ENCODE measurements around the gene WDR74.

Gene WDR74

GRCh38 chr11:62805076-62805892 is 34.1 kb downstream of the WDR74 start, which contains the start of gene NXF1:
NXF1 (minus strand) TSS chr11:62805440; CDS start chr11:62805356, 84 bp downstream.
- peak within 1 kb of the TSS; percentile 94 for H3K4me3 Mint-ChIP-seq
- H3K36me3 Mint-ChIP-seq (ENCODE audit: low read depth): peaks cover 41% of the 10 kb centered on the region
- DNase-seq (ENCODE audit: low spot score): peak; percentile 97
- no peaks in the 10 kb centered on the region for H3K27me3 Mint-ChIP-seq (ENCODE audit: low read depth)
- no peaks in the 10 kb centered on the region for H3K9me3 Mint-ChIP-seq
- H3K27ac Mint-ChIP-seq: peak within 1 kb of the TSS; percentile 99
- H3K4me1 Mint-ChIP-seq (ENCODE audit: low read depth): peaks cover 20% of the 10 kb centered on the region

GRCh38 chr11:62804310-62805075 is 34.9 kb downstream of the WDR74 start:
- H3K27ac Mint-ChIP-seq: peak overlapping the region; percentile 91
- H3K9me3 Mint-ChIP-seq: no peaks in the 10 kb centered on the region
- peaks cover 46% of the 10 kb centered on the region for H3K36me3 Mint-ChIP-seq (ENCODE audit: low read depth)
- peaks cover 20% of the 10 kb centered on the region for H3K4me1 Mint-ChIP-seq (ENCODE audit: low read depth)
- no peaks in the 10 kb centered on the region for H3K27me3 Mint-ChIP-seq (ENCODE audit: low read depth)
- DNase-seq (ENCODE audit: low spot score): no peak
- peak overlapping the region; percentile 94 for H3K4me3 Mint-ChIP-seq

- no peak overlapping the region for H3K27ac Mint-ChIP-seq
- H3K4me3 Mint-ChIP-seq: no peak overlapping the region
- no peaks in the 10 kb centered on the region for H3K27me3 Mint-ChIP-seq (ENCODE audit: low read depth)
Measured at GRCh38 chr11:62801071-62801470, 38.3 kb downstream of the WDR74 start.

GRCh38 chr11:62799486-62799885 is 39.9 kb downstream of the WDR74 start:
- Mint-ChIP-seq H3K27ac (no peak overlapping the region), H3K27me3 (ENCODE audit: low read depth) (no peaks in the 10 kb centered on the region), H3K4me1 (ENCODE audit: low read depth) (peaks cover 15% of the 10 kb centered on the region), H3K4me3 (no peak overlapping the region), H3K36me3 (ENCODE audit: low read depth) (peaks cover 82% of the 10 kb centered on the region), H3K9me3 (no peaks in the 10 kb centered on the region)
- no peak for DNase-seq (ENCODE audit: low spot score)

More at GRCh38 chr11:62801071-62801470, 38.3 kb downstream of the WDR74 start:
- H3K9me3 Mint-ChIP-seq: no peaks in the 10 kb centered on the region
- DNase-seq (ENCODE audit: low spot score): no peak
- H3K36me3 Mint-ChIP-seq (ENCODE audit: low read depth): peaks cover 72% of the 10 kb centered on the region
- peaks cover 14% of the 10 kb centered on the region for H3K4me1 Mint-ChIP-seq (ENCODE audit: low read depth)

GRCh38 chr11:62796281-62796680 is 43.1 kb downstream of the WDR74 start:
- DNase-seq (ENCODE audit: low spot score): no peak
- no peak overlapping the region for H3K27ac Mint-ChIP-seq
- H3K36me3 Mint-ChIP-seq (ENCODE audit: low read depth): peaks cover 74% of the 10 kb centered on the region
- peaks cover 11% of the 10 kb centered on the region for H3K4me1 Mint-ChIP-seq (ENCODE audit: low read depth)
- H3K4me3 Mint-ChIP-seq: no peak overlapping the region
- no peaks in the 10 kb centered on the region for H3K27me3 Mint-ChIP-seq (ENCODE audit: low read depth)
- no peaks in the 10 kb centered on the region for H3K9me3 Mint-ChIP-seq

GRCh38 chr11:62794201-62794775 is 45.1 kb downstream of the WDR74 start:
- Mint-ChIP-seq H3K4me1 (ENCODE audit: low read depth) (peaks cover 23% of the 10 kb centered on the region), H3K9me3 (no peaks in the 10 kb centered on the region), H3K4me3 (no peak overlapping the region), H3K27ac (no peak overlapping the region), H3K36me3 (ENCODE audit: low read depth) (peaks cover 76% of the 10 kb centered on the region), H3K27me3 (ENCODE audit: low read depth) (no peaks in the 10 kb centered on the region)
- DNase-seq (ENCODE audit: low spot score): no peak

GRCh38 chr11:62792202-62792575 is 47.2 kb downstream of the WDR74 start:
- H3K4me1 Mint-ChIP-seq (ENCODE audit: low read depth): peaks cover 38% of the 10 kb centered on the region
- no peak for DNase-seq (ENCODE audit: low spot score)
- H3K9me3 Mint-ChIP-seq: no peaks in the 10 kb centered on the region
- H3K4me3 Mint-ChIP-seq: peak overlapping the region; percentile 91
- H3K27ac Mint-ChIP-seq: peak overlapping the region; percentile 91
- H3K27me3 Mint-ChIP-seq (ENCODE audit: low read depth): no peaks in the 10 kb centered on the region
- H3K36me3 Mint-ChIP-seq (ENCODE audit: low read depth): peaks cover 63% of the 10 kb centered on the region

GRCh38 chr11:62791501-62792201 is 47.7 kb downstream of the WDR74 start, which contains the start of gene TMEM223:
TMEM223 (minus strand) TSS chr11:62792006; CDS start chr11:62791994, 12 bp downstream.
- peaks cover 60% of the 10 kb centered on the region for H3K36me3 Mint-ChIP-seq (ENCODE audit: low read depth)

GRCh38 chr11:62789576-62789975 is 49.8 kb downstream of the WDR74 start:
- Mint-ChIP-seq H3K4me3 (peak overlapping the region; percentile 94), H3K4me1 (ENCODE audit: low read depth) (peaks cover 43% of the 10 kb centered on the region), H3K27ac (peak overlapping the region; percentile 91), H3K36me3 (ENCODE audit: low read depth) (peaks cover 46% of the 10 kb centered on the region), H3K9me3 (no peaks in the 10 kb centered on the region), H3K27me3 (ENCODE audit: low read depth) (no peaks in the 10 kb centered on the region)
- no peak for DNase-seq (ENCODE audit: low spot score)

More at GRCh38 chr11:62791501-62792201, 47.7 kb downstream of the WDR74 start, which contains the start of gene TMEM223:
- H3K9me3 Mint-ChIP-seq: no peaks in the 10 kb centered on the region
- H3K27ac Mint-ChIP-seq: peak within 1 kb of the TSS; percentile 91
- peak within 1 kb of the TSS; percentile 91 for H3K4me3 Mint-ChIP-seq
- H3K4me1 Mint-ChIP-seq (ENCODE audit: low read depth): peaks cover 38% of the 10 kb centered on the region
- no peaks in the 10 kb centered on the region for H3K27me3 Mint-ChIP-seq (ENCODE audit: low read depth)
- DNase-seq (ENCODE audit: low spot score): peak; percentile 89

GRCh38 chr11:62788991-62789390 is 50.4 kb downstream of the WDR74 start:
- Mint-ChIP-seq H3K4me3 (peak overlapping the region; percentile 94), H3K9me3 (no peaks in the 10 kb centered on the region), H3K27ac (peak overlapping the region; percentile 74), H3K4me1 (ENCODE audit: low read depth) (peaks cover 43% of the 10 kb centered on the region), H3K27me3 (ENCODE audit: low read depth) (no peaks in the 10 kb centered on the region), H3K36me3 (ENCODE audit: low read depth) (peaks cover 40% of the 10 kb centered on the region)
- no peak for DNase-seq (ENCODE audit: low spot score)

- Mint-ChIP-seq H3K27ac (peak within 1 kb of the TSS; percentile 95), H3K27me3 (ENCODE audit: low read depth) (no peaks in the 10 kb centered on the region), H3K4me3 (peak within 1 kb of the TSS; percentile 94), H3K36me3 (ENCODE audit: low read depth) (peaks cover 32% of the 10 kb centered on the region), H3K9me3 (no peaks in the 10 kb centered on the region), H3K4me1 (ENCODE audit: low read depth) (peaks cover 38% of the 10 kb centered on the region)
- DNase-seq (ENCODE audit: low spot score): peak; percentile 98
Measured at GRCh38 chr11:62787005-62787759, 52.2 kb downstream of the WDR74 start, which contains the start of gene TMEM179B. TMEM179B (plus strand) TSS chr11:62787402; CDS start chr11:62787432, 30 bp downstream.

GRCh38 chr11:62786318-62787004 is 52.9 kb downstream of the WDR74 start:
- Mint-ChIP-seq H3K36me3 (ENCODE audit: low read depth) (peaks cover 27% of the 10 kb centered on the region), H3K9me3 (no peaks in the 10 kb centered on the region), H3K27ac (peak overlapping the region; percentile 83), H3K4me3 (peak overlapping the region; percentile 90), H3K27me3 (ENCODE audit: low read depth) (no peaks in the 10 kb centered on the region), H3K4me1 (ENCODE audit: low read depth) (peaks cover 34% of the 10 kb centered on the region)
- DNase-seq (ENCODE audit: low spot score): peak; percentile 87

Measured in T-helper 2 cell treated with Interferon-gamma antibody and Interleukin-4, amounts not matched to agents 5 μg/mL and 100 μg/mL, for 36 hours (primary cell).